RWPE1 (cell line): ENCODE measurements around the gene HPX.

ENCODE experiments used
- CTCF ChIA-PET: fragments of 350-600 bp; sonication (Branson Sonifier 250); formaldehyde crosslinking; extraction: SDS; loops from one replicate; lab custom pipeline; 2021; lab: Yijun Ruan, JAX
- POLR2A ChIA-PET: fragments of 400-600 bp; formaldehyde crosslinking; extraction: SDS; loops from one replicate; lab custom pipeline; 2020; ENCODE audit warnings: antibody characterized with exemption; ENCODE audit not compliant: low non-redundant PET; lab: Yijun Ruan, JAX
- DNase-seq: peaks from one replicate; pipeline ENCODE4 v3.0.0; 2012; ENCODE audit warnings: low spot score
- H3K27ac ChIP-seq: fragments of 450-650 bp; 2 replicates; pipeline ENCODE4 v1.5.1; 2017
- CTCF ChIP-seq: fragments of 450-650 bp; conservative IDR thresholded peaks from 2 replicates; pipeline ENCODE4 v1.5.1; 2017; ENCODE audit warnings: low read depth, mild to moderate bottlenecking

HPX gene

DNA sequence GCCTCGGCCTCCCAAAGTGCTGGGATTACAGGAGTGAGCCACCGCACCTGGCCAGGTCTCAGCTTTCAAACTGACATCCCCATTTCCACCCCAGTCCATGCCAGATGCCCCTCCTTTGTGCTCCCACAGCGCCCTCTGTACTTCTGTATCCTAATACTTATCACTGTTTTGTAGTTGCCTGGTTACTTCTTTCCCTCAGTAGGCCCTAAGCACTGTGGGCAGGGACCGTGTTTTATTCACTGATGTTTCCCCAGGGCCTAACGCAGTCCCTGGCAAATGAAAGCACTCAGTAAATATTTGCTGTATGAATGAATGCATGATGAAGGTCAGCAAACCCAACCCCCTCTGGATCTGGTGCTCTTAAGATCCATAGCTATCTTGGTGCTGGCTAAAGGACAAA is 35.1 kb upstream of the HPX start:
- ChIA-PET CTCF (interaction anchor here (0.6 kb wide), 1 partner anchor 42 kb away, joined by 3 read pairs; no protein-coding TSS in a partner anchor), POLR2A (no interaction called here)
- no peak for TF ChIP-seq CTCF
- no peak for DNase-seq
- H3K27ac ChIP-seq = peak overlapping the region; percentile 86

DNA sequence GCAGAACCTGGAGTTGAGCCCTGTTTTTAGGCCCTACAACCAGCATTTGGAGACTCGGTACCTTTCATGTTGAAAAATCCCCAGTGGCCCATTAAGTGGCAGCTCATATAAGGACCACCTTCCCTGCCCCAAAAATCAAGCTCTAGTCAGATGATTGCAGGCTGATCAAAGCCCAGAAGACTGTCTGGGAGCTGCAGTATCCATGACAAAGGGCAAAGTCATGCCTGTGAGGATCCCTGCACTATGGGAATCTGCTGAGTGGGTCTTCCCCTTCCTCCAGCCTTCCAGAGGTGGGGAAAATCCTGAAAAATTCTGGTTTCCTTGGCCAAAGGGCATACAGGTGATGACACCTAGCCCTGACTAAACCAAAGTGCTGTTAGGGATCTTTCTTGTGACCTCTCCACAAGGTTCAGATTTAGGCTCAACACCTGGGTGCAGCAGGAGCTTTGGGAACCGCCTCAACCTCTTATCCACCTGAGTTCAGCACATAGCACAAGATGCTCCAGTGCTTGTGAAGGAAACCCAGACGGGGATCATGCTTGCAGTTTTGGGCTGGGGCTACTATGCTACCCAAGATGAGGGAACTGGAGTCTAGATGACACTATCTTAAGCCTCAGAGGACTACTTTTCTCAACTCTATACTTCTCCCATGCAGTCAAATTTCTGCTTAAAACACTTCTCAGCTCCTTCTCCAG is 34.2 kb upstream of the HPX start:
- peak overlapping the region; percentile 86 for H3K27ac ChIP-seq
- CTCF ChIA-PET = interaction anchor here (0.6 to 0.9 kb wide), 2 partner anchors 96 to 152 kb away, joined by 3 to 5 read pairs; no protein-coding TSS in a partner anchor
- no peak for DNase-seq
- POLR2A ChIA-PET = no interaction called here
- no peak for TF ChIP-seq CTCF

DNA sequence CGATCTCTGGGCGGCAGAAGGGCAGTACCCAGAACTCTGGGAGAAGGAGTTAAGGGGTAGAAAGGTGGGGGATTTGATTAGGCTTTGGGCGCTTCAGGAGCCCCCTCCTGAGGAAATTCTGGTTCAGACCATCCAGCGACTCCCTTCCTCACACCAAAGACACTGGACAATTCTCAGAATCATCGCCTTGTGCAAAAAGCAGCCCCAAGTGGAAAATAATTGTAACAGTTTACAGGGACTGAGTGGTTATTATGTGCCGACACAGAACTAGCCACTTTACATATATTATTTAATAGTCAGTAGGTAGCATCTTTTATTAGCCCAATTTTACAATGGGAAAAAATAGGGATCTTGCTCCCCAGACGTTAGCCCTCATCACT is 33.6 kb upstream of the HPX start:
- ChIA-PET CTCF (interaction anchor here (0.6 to 0.9 kb wide), 2 partner anchors 95 to 151 kb away, joined by 3 to 5 read pairs; no protein-coding TSS in a partner anchor), POLR2A (no interaction called here)
- no peak for DNase-seq
- no peak for TF ChIP-seq CTCF
- peak overlapping the region; percentile 86 for H3K27ac ChIP-seq

GRCh38 chr11:6473451-6474412 is 32.9 kb upstream of the HPX start, which contains the start of gene TRIM3:
TRIM3 (minus strand) TSS chr11:6473941; CDS start chr11:6465695, 8,246 bp downstream.
- TF ChIP-seq CTCF = no peak; the same call in 1 of the 2 replicates
- ChIA-PET POLR2A (no interaction called here), CTCF (interaction anchor here (0.6 to 1.6 kb wide), 3 partner anchors 94 to 222 kb away, joined by 3 to 5 read pairs (median 5); no protein-coding TSS in a partner anchor)
- H3K27ac ChIP-seq = peak within 1 kb of the TSS; percentile 86
- peak; percentile 97 for DNase-seq

GRCh38 chr11:6472934-6473333 is 32.1 kb upstream of the HPX start:
- H3K27ac ChIP-seq = peak overlapping the region; percentile 86
- ChIA-PET POLR2A (no interaction called here), CTCF (interaction anchor here (0.6 to 1.6 kb wide), 3 partner anchors 93 to 223 kb away, joined by 3 to 5 read pairs (median 5); no protein-coding TSS in a partner anchor)
- DNase-seq = no peak
- TF ChIP-seq CTCF = no peak

- no peak for TF ChIP-seq CTCF
- ChIA-PET CTCF (interaction anchor here (1.5 kb wide), 1 partner anchor 62 kb away, joined by 5 read pairs; no protein-coding TSS in a partner anchor), POLR2A (no interaction called here)
- H3K27ac ChIP-seq = no peak overlapping the region
- DNase-seq = no peak
These were observed 28.8 kb upstream of the HPX start for GRCh38 chr11:6469599-6469998.
